NCI-H2029 (cell line): ENCODE measurements around the gene VGLL2.

ENCODE experiments used
- DNase-seq: peaks from one replicate; lab custom pipeline; 2025; lab: John Stamatoyannopoulos, UW

Gene VGLL2

DNA sequence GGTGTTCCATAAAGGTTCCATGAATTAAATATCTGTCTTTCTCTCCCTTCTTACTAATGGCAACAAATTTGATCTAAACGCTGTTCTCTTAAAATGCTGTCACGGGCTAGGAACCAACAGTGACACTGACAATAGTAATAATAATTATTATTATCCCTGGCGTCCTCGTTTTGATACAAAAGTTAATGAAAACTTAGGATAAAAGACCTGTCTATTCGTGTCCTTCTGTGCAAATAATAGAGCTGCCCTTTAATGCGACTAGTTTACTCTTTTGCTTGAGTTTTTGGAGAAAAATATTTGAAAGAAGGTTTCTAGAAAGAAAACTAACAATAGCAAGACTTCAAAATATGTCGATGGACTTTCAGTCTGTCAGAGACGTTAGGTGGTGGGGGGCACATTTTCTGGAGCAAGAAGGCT is 4.3 kb downstream of the VGLL2 start:
- DNase-seq, result no peak

DNA sequence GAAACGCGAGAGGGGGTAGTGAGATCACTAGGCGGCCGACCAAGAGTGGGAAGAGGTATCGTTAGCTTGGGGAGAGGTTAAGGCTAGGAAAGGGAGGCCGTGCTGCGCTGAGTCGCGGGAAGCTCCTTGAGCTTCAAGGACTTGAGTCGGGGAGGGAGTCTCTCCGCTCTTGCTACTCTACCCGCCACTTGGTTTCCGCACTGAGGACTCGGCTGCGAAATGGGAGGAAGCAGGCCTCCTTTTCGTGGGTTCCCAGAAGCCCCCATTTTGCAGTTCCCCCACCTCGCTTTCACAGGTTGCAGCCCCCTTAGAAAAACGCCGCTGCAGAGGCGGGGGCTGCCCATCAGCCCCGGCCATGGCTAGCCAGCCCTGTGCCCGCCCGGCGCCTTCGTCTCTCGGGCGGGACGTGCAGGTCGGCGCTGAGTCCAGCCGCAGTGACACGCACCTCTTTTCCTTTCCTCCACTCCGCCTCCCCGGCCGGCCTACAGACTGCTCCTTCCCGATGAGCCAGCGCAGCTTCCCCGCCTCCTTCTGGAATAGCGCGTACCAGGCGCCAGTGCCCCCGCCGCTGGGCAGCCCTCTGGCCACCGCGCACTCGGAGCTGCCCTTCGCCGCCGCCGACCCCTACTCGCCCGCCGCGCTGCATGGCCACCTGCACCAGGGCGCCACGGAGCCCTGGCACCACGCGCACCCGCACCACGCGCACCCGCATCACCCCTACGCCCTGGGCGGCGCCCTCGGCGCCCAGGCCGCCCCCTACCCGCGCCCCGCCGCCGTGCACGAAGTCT is 4.9 kb downstream of the VGLL2 start:
- DNase-seq, result no peak

DNA sequence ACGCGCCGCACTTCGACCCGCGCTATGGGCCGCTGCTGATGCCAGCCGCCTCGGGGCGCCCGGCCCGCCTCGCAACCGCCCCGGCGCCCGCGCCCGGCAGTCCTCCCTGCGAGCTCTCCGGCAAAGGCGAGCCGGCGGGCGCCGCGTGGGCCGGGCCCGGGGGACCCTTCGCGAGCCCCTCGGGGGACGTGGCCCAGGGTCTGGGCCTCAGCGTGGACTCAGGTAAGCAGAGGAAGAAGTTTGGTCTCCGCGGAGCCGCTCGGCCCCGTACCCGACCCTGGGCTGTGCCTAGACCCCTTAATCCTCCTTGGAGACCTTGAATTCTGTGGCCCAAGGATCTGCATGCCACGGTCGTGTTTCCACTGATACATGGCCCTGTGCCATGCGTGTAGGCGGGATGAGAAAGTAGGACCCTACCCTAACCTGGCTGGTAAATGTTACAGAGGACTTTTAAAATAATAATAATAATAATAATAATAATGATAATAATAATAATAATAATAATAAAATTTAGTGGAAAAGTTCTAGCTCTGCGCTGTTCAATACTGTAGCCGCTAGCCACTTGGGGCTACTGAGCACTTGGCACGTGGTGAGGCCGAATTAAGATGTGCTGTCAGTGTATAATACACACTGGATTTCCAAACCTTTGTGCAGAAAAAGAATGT is 5.6 kb downstream of the VGLL2 start:
- no peak for DNase-seq

DNA sequence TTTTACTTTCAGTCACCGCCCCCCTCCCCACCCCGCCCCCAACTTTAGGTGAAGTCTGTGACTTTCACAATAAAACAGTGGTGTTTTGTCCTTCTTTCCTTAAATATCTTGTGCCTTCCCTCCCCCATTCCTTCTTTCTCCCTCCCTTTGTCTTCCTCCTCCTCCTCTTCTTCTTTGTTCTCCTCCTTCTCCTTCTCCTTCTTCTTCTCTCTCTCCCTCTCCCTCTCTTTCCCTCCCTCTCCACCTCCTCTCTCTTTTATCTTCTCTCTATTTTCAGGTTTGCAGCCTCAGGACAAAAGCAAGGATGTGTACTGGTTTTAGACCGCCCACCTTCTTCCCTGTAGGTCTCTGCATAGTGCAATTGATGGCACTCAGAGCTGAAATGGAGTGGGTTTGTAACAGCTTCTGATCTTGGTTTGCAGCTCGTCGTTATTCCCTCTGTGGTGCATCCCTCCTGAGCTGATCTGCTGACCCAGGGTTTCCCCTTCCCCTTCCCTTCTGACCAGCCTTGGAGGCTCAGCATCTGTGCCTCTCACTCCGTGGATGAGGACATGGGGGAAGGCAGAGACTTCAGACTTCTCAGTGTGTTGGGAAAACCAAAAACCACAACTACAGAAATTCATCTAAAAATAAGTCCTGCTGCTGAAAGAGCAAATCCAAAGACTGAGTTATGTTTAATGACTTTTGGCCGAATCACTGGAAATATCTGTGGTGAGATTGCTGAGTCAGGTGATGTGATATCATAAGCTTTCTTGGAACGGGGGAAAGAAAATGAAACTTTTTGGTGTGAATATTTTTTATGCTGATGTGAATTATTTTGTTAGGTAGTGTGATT is 6.9 kb downstream of the VGLL2 start:
- DNase-seq, result no peak

DNA sequence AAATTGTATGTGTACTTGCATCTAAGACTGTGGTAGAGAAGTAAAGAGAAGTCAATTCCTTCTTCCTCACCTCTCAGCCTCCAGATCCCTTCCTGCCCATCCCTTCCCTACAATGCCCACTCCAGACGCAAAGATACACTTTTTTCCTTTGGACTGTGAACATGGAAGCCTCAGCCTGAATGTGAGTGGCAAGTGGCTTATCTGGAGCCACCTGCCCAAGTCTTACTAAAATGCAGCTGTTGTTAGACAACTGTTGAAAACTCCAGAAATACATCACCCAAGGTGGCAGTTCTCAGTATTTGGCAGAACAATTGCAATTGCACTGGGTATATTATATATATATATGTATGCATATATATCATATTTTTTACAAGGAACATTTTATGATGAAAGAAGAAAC is 7.5 kb downstream of the VGLL2 start:
- DNase-seq, result no peak

DNA sequence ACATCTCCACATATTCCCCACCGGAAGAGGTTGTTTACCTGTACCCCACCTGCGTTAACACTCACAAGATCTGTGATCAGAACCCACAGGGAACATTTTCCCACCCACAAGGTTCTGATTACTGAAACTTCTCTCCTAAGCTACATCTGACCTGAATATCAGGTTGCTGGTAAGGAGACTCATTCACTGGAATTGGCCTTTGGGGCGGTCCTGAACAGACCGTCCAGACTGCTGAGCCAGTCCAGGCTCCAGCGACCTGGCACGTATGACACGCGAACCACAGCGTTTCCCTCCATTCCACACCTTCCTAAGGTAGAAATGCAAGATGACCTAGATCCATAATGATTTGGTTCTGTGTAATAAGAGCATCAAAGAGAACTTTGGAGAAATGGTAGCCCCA is 9.8 kb downstream of the VGLL2 start:
- no peak for DNase-seq

DNA sequence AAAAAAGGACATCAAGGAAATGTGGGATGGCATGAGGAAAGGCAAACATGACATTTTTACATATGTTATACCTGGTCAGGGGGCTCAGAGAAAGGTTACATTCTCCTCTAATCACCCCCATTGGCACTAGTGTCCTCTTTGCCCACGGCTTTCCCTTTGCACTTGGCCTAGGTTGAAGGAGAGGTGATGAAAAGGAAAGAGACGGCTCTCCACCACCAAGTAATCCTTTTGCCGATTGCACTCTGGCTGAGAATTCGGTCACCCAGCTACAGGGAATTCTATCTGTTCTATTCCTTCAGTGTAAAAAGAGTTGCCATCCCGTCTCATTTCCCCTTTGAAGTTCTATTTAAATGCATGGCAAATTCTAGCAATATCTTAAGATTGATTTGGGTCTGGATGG is 10.4 kb downstream of the VGLL2 start:
- no peak for DNase-seq

DNA sequence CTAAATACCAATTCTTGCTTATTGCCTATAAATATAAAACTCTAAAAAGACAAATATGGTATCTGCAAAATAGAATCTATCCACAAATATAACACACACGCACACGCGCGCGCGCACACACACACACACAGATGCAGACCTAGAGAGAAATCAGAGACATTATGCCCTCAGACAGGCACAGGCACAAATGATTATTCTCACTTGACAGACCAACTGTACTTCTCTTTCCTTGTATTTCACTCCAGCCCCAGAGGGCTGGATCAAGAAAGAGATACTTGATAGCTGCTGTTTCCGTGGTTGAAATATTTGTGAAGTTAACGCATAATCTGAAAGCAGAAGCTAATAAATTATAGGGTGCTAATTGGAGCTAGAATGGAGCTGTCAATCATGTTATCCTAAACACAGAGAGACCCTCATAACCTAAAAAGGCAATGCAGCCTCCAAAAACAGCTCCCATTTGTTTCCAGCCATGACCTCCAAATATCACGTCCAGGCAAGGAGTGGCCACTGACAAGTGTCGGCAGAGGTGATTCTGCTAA is 11.5 kb downstream of the VGLL2 start:
- no peak for DNase-seq

DNA sequence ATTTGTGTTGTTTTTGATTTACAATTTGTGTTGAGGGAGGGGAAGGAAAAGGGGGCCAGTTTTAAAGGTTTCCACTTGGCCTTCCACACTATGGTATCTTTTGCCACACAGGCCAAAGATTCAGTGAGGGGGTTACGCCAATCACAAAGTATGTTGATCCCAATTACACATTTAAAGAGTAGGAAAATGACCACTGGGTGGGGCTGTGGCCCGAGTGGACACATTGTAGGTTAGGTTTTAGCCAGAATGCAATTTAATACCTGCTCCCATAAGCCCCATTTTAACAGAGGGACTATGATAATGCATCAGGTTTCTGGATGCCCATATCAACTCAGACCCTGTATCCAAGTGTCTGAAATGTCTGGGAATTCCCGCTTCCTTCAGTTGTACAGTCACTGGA is 15.6 kb downstream of the VGLL2 start:
- no peak for DNase-seq

DNA sequence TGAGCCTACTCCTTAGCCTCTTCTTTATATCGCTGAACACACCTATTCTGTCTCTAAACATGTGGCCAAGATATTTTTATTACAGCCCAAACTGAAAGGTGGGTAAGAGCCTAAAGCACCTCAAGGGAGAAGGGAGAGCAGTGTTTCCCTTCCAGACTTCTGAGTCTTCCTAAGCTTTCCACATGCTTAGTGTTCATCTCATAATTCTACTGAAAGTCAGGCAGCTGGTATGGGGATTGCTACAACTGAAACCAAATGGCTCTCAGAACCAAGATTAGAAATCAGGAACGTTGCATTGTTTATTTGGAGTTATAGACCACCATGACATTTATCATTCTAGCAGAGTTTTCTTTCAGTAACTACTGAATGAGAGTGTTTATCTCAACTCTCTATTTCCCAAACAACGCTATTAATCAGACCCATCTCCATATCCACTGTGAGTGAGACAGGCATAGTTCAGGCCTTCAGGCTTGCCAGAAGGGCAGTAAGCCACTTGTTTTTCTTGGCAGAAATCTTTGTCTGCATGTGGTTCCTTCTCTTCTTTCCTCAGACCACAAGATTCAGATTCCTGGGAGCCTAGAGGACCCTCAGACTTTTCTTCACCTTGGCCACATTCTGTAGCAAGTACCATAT is 22.8 kb downstream of the VGLL2 start:
- DNase-seq, result no peak

DNA sequence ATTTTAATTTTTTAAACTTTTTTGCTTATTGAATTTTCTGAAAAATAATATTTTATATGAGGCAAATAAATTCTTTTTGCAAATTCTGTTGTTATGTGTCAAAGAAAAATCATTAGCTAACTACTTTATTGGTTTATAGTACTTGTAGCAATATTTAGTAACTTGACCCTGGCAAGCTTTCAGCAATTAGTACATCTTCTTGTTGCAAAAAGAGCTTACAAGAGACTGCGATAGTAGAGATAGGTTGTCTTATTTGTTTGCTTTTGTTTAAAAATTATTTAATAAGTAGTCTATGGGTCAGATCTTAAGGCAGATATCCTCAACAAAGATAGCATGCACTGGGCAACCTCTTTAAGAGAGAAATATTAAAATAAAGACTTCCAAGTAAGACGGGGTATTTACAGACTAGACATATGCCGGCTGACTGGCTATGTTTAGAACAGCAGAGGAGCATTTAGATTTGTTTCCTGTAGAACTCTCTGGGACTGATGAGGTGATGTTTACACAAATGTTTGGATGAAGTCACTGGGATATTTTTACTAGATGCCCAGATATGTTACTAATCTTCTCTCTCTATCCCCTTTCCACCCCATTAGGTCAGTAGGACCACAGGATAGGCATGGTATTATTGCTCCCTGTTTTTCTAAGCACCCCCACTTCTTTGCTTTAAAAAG is 25.0 kb downstream of the VGLL2 start:
- no peak for DNase-seq

DNA sequence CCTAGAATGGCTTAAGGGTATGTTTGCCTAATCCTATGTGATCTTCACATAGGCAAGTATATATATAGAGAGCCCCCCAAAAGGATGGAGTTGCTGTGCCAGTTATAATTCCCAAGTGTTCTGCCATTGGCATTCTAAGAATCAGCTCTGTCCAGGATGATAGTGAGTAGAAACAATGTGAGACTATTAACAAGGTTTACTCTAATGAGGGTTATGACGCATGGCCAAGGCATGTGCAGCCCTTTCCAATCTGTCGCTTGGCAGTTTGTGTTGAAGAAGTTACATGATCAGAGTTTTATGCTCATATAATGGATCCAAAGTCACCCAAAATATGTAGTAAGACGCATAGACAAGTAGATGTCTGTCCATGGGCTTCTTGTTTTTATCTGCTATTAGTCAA is 33.6 kb downstream of the VGLL2 start:
- DNase-seq, result no peak

DNA sequence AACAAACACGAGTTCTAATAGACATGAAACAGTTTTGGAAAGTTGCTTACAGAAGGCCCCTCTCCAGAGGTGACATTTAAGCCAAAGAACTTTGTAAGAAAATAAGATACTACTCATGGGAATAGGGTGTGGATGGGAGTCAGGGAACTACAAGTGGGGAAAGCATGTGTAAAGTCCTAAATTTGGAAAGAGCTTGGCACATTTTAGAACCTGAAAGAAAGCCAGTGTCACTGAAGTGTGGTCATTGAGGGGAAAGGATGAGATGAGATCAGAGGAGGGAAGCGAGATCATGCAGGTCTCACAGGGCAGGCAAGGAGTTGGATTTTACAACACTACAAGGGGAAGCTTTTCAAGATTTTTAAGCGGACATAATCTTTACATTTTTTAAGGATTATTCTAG is 38.0 kb downstream of the VGLL2 start:
- no peak for DNase-seq

DNA sequence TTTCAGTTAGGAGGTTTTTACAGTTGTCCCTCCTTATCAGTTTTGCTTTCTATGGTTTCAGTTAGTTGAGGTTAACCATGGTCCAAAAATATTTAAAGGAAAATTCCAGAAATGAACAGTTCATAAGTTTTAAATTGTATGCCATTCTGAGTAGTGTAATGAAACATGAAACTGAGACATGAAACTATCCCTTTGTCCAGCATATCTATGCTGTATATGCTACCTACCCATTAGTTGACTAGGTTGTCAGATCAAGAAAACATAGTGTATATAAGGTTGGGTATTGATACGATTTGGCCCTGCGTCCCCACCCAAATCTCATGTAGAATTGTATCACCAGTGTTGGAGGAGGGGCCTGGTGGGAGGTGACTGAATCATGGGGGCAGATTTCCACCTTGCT is 39.1 kb downstream of the VGLL2 start:
- no peak for DNase-seq

DNA sequence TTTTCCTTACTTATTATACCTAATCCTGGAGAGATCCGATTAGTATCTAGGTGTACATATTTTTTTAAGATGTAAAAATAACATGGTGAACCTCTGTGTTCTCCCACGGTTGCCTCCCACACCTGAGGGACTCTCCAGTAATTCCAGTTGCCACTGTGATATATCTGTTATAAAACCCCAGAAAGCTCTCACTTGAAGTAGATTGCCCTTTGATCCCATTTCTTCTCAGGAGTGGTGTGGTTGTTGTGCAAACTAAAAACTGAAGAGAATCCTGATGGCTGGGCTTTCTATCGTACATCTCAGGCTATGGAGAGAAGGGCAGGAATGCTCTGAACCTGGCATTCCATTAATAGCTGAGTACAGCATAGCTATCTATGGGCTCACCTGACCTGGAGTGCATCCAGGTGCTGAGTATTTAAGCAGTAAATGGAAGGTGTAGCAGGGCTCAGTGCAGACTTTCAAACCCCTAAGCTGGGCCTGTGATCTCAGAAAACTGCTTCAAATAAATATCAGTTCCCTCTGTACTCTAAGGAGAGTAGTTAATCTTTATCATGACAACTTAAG is 41.0 kb downstream of the VGLL2 start:
- DNase-seq, result no peak

DNA sequence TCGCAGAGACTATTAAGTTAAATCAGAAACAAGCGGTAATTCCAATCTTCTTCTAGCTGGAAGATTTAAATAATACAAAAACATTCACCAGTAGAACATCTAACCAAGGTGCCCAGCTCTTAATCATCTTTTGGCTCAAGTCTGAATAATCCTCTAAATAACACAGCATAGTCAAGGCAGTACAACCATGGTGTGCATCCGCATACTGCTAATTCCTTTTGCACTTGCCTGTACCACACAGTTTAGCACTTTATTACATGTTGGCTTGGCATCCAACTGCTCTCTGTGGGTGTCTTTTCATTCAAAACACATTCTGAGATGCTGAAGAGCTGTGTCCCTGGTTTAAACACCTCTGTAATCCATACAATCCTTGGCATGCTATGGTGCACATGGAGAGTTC is 42.3 kb downstream of the VGLL2 start:
- no peak for DNase-seq

DNA sequence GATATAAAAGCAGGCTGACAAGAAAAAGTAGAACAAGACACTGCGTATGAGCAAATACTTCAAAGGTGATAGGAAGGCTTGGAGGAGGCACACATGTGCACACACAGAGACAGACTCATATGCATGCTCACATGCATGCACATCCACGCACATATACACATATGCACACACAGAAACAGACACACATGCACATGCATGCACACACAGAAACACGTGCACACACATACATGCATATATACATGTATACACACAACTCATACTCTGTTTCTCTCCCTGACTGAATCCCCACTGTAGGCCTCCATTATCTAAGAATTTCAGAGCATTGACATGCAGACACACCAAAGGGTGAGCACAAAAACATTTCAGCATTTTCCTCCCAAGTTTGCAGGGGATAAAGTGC is 43.7 kb downstream of the VGLL2 start:
- DNase-seq, result no peak

DNA sequence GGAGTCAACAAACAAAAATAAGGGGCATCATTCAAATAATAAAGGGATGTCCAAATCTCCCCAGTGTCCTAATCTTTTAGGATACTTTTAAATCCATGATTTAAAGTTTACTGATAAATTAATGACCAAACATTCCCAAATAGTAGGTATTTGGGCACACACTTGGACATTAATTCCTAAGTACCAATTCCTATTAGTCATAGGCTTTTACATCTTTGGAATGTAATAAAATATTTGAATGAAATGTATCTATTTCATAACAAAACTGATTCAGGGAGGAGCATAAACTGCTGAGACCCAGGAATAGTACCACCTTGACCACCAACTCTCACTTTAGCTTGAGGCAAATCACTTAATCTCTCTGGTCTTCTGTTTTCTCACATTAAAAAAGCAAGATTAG is 44.3 kb downstream of the VGLL2 start:
- DNase-seq, result no peak

DNA sequence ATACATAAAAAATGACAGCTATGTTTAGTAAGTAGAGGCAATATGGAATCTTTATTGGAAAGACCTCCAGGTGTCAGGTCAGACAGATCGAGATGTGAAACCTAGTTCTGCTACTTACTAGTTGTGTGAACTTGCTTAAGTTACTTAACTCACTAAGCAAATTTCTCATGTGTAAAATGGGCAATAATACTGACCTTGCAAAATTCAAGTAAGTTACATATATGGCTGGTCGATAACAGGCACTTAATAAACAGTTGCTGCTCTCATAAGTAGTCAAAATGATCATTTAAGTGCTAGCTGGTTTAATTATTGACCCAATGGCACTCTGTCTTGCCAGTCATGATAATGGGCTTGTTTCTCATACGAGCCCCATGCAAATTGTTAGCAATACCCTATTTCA is 46.0 kb downstream of the VGLL2 start:
- no peak for DNase-seq

DNA sequence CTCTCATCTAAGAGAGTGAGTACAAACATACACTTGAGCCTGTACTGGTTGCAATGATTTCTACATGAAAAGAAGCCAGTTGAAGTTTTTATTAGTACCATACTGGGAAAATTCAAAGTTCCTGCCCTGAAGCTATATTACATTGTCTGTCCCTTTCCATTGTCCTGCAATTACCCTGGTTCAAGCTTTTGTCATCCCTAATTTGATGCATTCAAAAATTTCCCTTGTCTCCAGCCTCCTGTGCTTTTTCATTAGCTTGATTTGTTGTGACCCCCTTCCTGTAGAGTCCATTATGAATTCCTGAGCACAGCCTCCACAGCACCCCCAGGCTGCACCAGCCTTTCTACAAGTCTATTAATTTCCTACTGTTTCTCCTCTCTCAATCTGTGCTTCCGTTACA is 46.4 kb downstream of the VGLL2 start:
- DNase-seq, result no peak

DNA sequence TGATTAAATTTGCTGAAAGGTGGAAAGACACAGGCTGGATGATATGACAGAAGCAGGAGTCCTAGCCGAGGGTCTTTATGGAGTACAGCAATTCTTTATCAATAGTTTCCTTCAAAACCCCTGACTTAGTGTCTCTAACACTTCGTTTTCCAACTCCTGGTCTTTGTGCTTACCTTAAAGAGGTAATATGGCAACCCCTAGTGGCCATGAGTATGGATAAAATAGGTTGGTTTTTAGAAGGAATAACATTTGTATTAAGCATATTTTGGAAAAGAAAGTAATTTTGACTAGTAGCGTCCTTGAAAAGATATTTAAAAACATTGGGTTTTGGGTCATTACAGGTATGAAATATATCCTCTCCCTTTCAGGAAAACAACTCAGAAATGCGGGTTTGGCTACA is 51.9 kb downstream of the VGLL2 start:
- DNase-seq, result no peak
